IMR-90 (cell line): ENCODE results near the gene CCKAR. TPM values are rescaled to one million over a fixed set of nuclear protein-coding genes. Genes with fewer than 3 reads are reported as not detected.

Experiments
- ATAC-seq: fragments of 200-7000 bp; cut with Tn5 transposase; 2 replicates; pipeline ENCODE4 v1.9.1; 2020; ENCODE audit warnings: low read depth, mild to moderate bottlenecking, moderate library complexity
- BruUV-seq: library from RNA; stranded (reverse); fragments of 400-500 nt; replicated peaks from 2 replicates; lab custom pipeline; 2021; lab: Mats Ljungman, UMichigan
- CTCF ChIA-PET: fragments of 300-600 bp; formaldehyde crosslinking; extraction: SDS; loops from one replicate; lab custom pipeline; 2021; ENCODE audit warnings: antibody characterized with exemption; lab: Yijun Ruan, JAX
- POLR2A ChIA-PET: fragments of 300-600 bp; sonication (Branson Sonifier 250); formaldehyde crosslinking; loops from one replicate; lab custom pipeline; 2022; ENCODE audit warnings: antibody characterized with exemption; ENCODE audit not compliant: unreplicated experiment; lab: Charles Lee
- DNase-seq: peaks from one replicate; pipeline ENCODE4 v3.0.0; 2013
- H2AFZ ChIP-seq: replicated peaks from 2 replicates; pipeline ENCODE3; 2013; ENCODE audit warnings: low read length, mild to moderate bottlenecking; ENCODE audit not compliant: poor library complexity
- H2AK5ac ChIP-seq: 2 replicates; pipeline ENCODE4 v1.6.1; 2013; ENCODE audit warnings: low read depth, low read length, inconsistent platforms
- H2AK9ac ChIP-seq: replicated peaks from 2 replicates; pipeline ENCODE3; 2013; ENCODE audit warnings: mild to moderate bottlenecking, low read depth, low read length, moderate library complexity; ENCODE audit not compliant: poor library complexity
- H2BK120ac ChIP-seq: 2 replicates; pipeline ENCODE4 v1.6.1; 2013; ENCODE audit warnings: low read depth, low read length, inconsistent platforms
- H2BK15ac ChIP-seq: 3 replicates; pipeline ENCODE4 v1.6.1; 2013; ENCODE audit warnings: low read depth, low read length, inconsistent platforms
- H2BK20ac ChIP-seq: 2 replicates; pipeline ENCODE4 v1.6.1; 2013; ENCODE audit warnings: low read depth, mild to moderate bottlenecking, inconsistent platforms, low read length, moderate library complexity
- H2BK5ac ChIP-seq: 2 replicates; pipeline ENCODE4 v1.6.1; 2013; ENCODE audit warnings: mild to moderate bottlenecking, low read depth, low read length, inconsistent platforms; ENCODE audit not compliant: poor library complexity, severe bottlenecking
- H3K14ac ChIP-seq: replicated peaks from 2 replicates; pipeline ENCODE4 v1.6.1; 2013; ENCODE audit warnings: low read depth, low read length, inconsistent platforms
- H3K18ac ChIP-seq: 2 replicates; pipeline ENCODE4 v1.6.1; 2013; ENCODE audit warnings: low read depth, low read length, control low read depth
- H3K23ac ChIP-seq: 2 replicates; pipeline ENCODE4 v1.6.1; 2013; ENCODE audit warnings: low read depth, low read length, inconsistent platforms
- H3K27ac ChIP-seq: 2 replicates; pipeline ENCODE4 v1.5.1; 2013; ENCODE audit warnings: mild to moderate bottlenecking, control low read depth, low read length; ENCODE audit not compliant: insufficient read depth
- H3K27me3 ChIP-seq: 2 replicates; pipeline ENCODE4 v1.6.1; 2013; ENCODE audit warnings: low read length; ENCODE audit not compliant: control insufficient read depth, insufficient read depth
- H3K36me3 ChIP-seq: 2 replicates; pipeline ENCODE4 v1.6.1; 2013; ENCODE audit warnings: low read length, mixed read lengths; ENCODE audit not compliant: control insufficient read depth, insufficient read depth
- H3K4ac ChIP-seq: 2 replicates; pipeline ENCODE4 v1.6.1; 2013; ENCODE audit warnings: low read depth, low read length, inconsistent platforms
- H3K4me1 ChIP-seq: 2 replicates; pipeline ENCODE4 v1.6.1; 2013; ENCODE audit warnings: low read length, mixed read lengths; ENCODE audit not compliant: control insufficient read depth, insufficient read depth
- H3K4me2 ChIP-seq: 2 replicates; pipeline ENCODE4 v1.6.1; 2013; ENCODE audit warnings: low read depth, mild to moderate bottlenecking, control low read depth, low read length, moderate library complexity
- H3K4me3 ChIP-seq: 2 replicates; pipeline ENCODE4 v1.5.1; 2013; ENCODE audit warnings: low read depth, mild to moderate bottlenecking, control low read depth, low read length, moderate library complexity; ENCODE audit not compliant: insufficient read depth
- H3K56ac ChIP-seq: 2 replicates; pipeline ENCODE4 v1.6.1; 2013; ENCODE audit warnings: low read length, inconsistent platforms; ENCODE audit not compliant: insufficient read depth; ENCODE audit errors: extremely low read depth
- H3K79me1 ChIP-seq, 2 experiments: 2 replicates each; pipeline ENCODE4 v1.6.1; 2013; ENCODE audit warnings: low read length in 2 of 2, inconsistent platforms in 1 of 2, low read depth in 1 of 2
- H3K9ac ChIP-seq: 2 replicates; pipeline ENCODE4 v1.6.1; 2013; ENCODE audit warnings: low read depth, low read length, control low read depth
- H3K9me1 ChIP-seq: 2 replicates; pipeline ENCODE4 v1.6.1; 2013; ENCODE audit warnings: low read length, inconsistent platforms; ENCODE audit not compliant: insufficient read depth
- H3K9me3 ChIP-seq: 2 replicates; pipeline ENCODE4 v1.6.1; 2013; ENCODE audit warnings: low read length; ENCODE audit not compliant: control insufficient read depth, insufficient read depth
- H4K20me1 ChIP-seq: 2 replicates; pipeline ENCODE4 v1.6.1; 2013; ENCODE audit warnings: low read length, inconsistent platforms; ENCODE audit not compliant: insufficient read depth
- H4K5ac ChIP-seq: 2 replicates; pipeline ENCODE4 v1.6.1; 2013; ENCODE audit warnings: mild to moderate bottlenecking, low read depth, low read length, control low read depth
- H4K8ac ChIP-seq, 2 experiments: 2 replicates each; pipeline ENCODE4 v1.6.1; 2013; ENCODE audit warnings: low read depth in 2 of 2, low read length in 2 of 2, control low read depth in 1 of 2, inconsistent platforms in 1 of 2
- H4K91ac ChIP-seq: 2 replicates; pipeline ENCODE4 v1.6.1; 2013; ENCODE audit warnings: low read depth, low read length, inconsistent platforms; ENCODE audit not compliant: insufficient read depth
- CEBPB ChIP-seq: IDR thresholded peaks from 2 replicates; pipeline ENCODE4 v1.6.1; 2012; ENCODE audit warnings: low read depth, low read length, improper control_type of control experiment
- FOS ChIP-seq: fragments of 150-350 bp; IDR thresholded peaks from 2 replicates; pipeline ENCODE4 v1.6.1; 2016; ENCODE audit warnings: low read depth, low read length
- MAFK ChIP-seq: IDR thresholded peaks from 2 replicates; pipeline ENCODE4 v1.6.1; 2012; ENCODE audit warnings: low read depth, low read length, improper control_type of control experiment
- MAZ ChIP-seq: IDR thresholded peaks from 2 replicates; pipeline ENCODE4 v1.6.1; 2012; ENCODE audit warnings: low read depth, mild to moderate bottlenecking, low read length, improper control_type of control experiment, moderate library complexity, borderline replicate concordance
- RCOR1 ChIP-seq: IDR thresholded peaks from 2 replicates; pipeline ENCODE4 v1.6.1; 2012; ENCODE audit warnings: mild to moderate bottlenecking, low read length, improper control_type of control experiment; ENCODE audit not compliant: insufficient replicate concordance
- RFX5 ChIP-seq: IDR thresholded peaks from 2 replicates; pipeline ENCODE4 v1.8.0; 2012; ENCODE audit warnings: low read depth, mild to moderate bottlenecking, low read length, moderate library complexity
- WGBS, 2 experiments: methylation state at CpG; one replicate each; pipeline versions ENCODE4 v1.1.5 to v1.1.7; 2013; ENCODE audit warnings: missing lambda C conversion rate in 2 of 2; ENCODE audit not compliant: insufficient read length in 1 of 2; ENCODE audit errors: extremely low coverage in 2 of 2; 5-methylcytosine and 5-hydroxymethylcytosine counted together
- dilution Hi-C: fragments of 300-500 bp; cut with HindIII; formaldehyde crosslinking; loops from one replicate; pipeline ENCODE4 v1.14.3; 2018; ENCODE audit warnings: low sequenced_read_pairs; ENCODE audit not compliant: unreplicated experiment
- in situ Hi-C: fragments of 300-500 bp; cut with MboI; formaldehyde crosslinking; loops from 3 replicates; pipeline ENCODE4 v1.14.3; 2019; ENCODE audit warnings: low sequenced_read_pairs, inconsistent platforms, mixed read lengths
- intact Hi-C: fragments of 100-400 bp; cut with micrococcal nuclease; formaldehyde crosslinking; loops from 2 replicates; pipeline ENCODE4 v1.10.0; 2022
- polyA plus RNA-seq, 3 experiments: library from polyadenylated mRNA; depleted of rRNA; stranded (reverse); fragments of >200 nt; gene quantifications; 2 replicates each; pipeline ENCODE4 v1.2.3, GENCODE V29; 2012; ENCODE audit warnings: low replicate concordance in 1 of 3
- total RNA-seq: library from RNA; depleted of rRNA; stranded (reverse); fragments of >200 nt; gene quantifications from 2 replicates; pipeline ENCODE4 v1.2.3, GENCODE V29; 2012

The CCKAR gene
- total and polyA plus RNA-seq, 2 of the 4 experiments (the other 2 are of a cell fraction), result not detected

DNA sequence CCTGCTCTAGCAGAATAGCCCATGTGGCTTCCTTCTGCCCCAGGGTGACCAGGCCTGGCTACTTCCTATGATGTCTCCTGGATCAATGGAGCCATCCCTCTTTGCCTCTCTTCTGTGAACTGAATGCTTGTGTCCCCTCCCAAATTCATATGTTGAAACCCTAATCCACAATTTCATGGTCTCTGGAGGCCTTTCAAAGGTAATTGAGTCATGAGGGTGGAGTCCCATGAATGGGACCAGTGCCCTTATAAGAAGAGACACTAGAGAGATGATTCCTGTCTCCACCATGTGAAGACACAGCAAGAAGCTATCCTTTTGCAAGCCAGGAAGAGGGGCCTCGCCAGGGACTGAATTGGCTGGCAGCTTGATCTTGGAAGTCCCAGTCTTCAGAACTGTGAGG is 18.4 kb downstream of the CCKAR start:
- H2AK5ac ChIP-seq, result no peak overlapping the region
- in situ Hi-C loops (loop anchor here (25.0 kb wide), 1 partner anchor 540 kb away; no protein-coding TSS in a partner anchor), dilution Hi-C loops (no loop called here), intact Hi-C loops (no loop called here)
- no peak overlapping the region for H4K8ac ChIP-seq
- H3K4me3 ChIP-seq, result no peak overlapping the region
- H3K23ac ChIP-seq, result no peak overlapping the region
- BruUV-seq, result no TSS peak
- peaks cover 4% of the 10 kb centered on the region for H3K9me3 ChIP-seq
- H3K27ac ChIP-seq, result no peak overlapping the region
- no peaks in the 10 kb centered on the region for H4K20me1 ChIP-seq
- no peaks in the 10 kb centered on the region for H3K36me3 ChIP-seq
- no peak overlapping the region for H3K4me2 ChIP-seq
- no peak overlapping the region for H3K9ac ChIP-seq
- H2BK5ac ChIP-seq, result no peak overlapping the region
- no CpG with 5 or more reads among the region's 1 CpG for WGBS, 2 experiments
- no peaks in the 10 kb centered on the region for H3K9me1 ChIP-seq
- POLR2A ChIA-PET, result no interaction called here
- H3K27me3 ChIP-seq, result peaks cover 8% of the 10 kb centered on the region; the same call in 1 of the 2 replicates
- ATAC-seq, result no peak
- H3K14ac ChIP-seq, result no peak overlapping the region
- TF ChIP-seq MAFK (no peak), MAZ (no peak), FOS (no peak), CEBPB (no peak), RCOR1 (no peak), RFX5 (no peak)
- H4K5ac ChIP-seq, result no peak overlapping the region
- H3K4me1 ChIP-seq, result no peaks in the 10 kb centered on the region
- H2BK15ac ChIP-seq, result no peak overlapping the region
- no peak for DNase-seq
- no peak overlapping the region for H2BK20ac ChIP-seq
- CTCF ChIA-PET, result no interaction called here
- H2AFZ ChIP-seq, result no peak overlapping the region
- H3K56ac ChIP-seq, result no peak overlapping the region
- H4K91ac ChIP-seq, result no peak overlapping the region
- H3K79me1 ChIP-seq, result no peaks in the 10 kb centered on the region
- H3K18ac ChIP-seq, result no peak overlapping the region
- H3K4ac ChIP-seq, result no peak overlapping the region
- H2BK120ac ChIP-seq, result no peak overlapping the region
- H2AK9ac ChIP-seq, result no peak overlapping the region
